Stimulated activated CD4-positive, alpha-beta T cell treated with anti-CD3 and anti-CD28 coated beads, Interleukin-4, amount 100 ng/mL, for 1 hour (primary cell): ENCODE measurements around the gene B3GLCT.
"Not testable (repeated sequence)": the region's sequence is repeated elsewhere in the genome, so short reads cannot be mapped to it uniquely, and the experiment has no call there.

Experiments used
- DNase-seq: peaks from one replicate; pipeline ENCODE4 v3.0.0-alpha.2; 2020

The B3GLCT gene

DNA sequence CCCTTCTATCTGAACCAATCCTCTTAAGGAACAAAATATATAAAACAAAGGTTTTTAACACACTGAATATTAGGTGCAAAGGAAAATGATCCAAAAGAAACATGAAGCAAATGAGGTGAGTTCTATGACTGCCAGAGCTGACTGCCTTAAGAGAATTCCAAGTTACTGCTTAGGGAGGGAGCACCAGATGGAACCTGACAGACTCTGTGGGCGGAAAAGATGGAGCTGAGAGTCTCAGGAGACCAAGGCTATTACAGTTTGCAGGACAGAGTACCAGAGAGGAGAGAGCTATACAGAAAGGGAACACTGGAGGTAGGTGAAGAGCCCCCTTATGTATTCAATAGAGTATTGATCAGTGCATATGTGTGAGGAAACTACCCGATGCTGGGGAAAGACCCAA, 87.2 kb downstream of the B3GLCT start:
- DNase-seq, result no peak

DNA sequence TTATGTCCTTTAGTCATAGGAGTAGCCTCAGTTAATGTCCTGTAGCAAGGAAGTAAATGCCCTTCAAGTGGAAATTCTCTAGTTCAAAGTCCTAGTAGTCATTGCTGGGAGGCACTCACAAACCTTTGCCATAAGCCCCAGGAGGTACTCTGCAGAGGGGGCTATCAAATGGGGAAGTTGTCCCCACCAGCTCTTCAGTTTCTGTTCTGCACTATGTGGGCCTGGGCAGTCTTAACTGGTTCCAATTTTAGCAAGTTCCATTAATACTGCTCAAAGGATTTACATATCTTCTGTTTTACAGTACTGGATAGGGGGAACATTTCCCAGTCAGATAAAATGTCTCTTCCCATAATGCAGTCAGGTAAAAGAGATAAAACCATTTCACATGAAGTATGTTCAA, 101.3 kb downstream of the B3GLCT start:
- DNase-seq, result no peak

DNA sequence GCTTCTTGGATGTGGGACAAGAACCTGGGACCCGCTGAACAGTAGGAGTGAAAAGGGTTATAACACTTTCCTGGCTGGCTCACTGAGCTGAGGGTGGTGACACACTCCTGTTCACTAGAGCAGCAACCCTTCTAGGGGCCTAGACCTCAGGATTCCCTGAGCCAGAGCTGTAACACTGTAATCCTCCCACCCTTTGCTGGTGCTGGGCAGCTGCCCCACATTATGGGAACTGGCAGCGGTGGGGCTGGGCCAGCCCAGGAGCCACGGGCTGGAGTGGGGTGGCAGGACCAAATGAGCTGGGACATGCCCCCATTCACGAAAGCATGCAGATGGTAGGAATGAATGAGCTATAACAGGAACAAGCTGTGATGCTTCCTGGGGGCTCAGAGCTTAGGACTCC, 110.6 kb downstream of the B3GLCT start:
- no peak for DNase-seq

DNA sequence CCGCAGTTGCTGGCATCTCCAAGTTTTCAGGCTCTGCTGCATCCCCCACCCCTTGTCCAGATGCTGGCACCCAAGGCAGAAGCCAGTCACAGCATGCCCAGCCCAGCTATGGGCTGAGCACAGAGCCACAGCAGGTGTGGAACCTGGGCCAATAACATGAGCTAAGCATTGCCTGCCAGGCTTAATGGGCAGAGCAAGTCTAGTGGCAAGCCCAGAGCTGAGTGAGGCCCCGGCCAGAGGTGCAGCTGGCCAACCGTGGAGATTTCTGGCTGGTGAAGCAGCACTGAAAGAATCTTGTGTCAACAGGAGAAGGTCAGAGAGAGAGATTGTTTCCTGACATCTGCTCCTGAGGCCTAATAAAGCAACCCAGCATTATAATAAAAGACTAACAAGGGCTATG, 111.0 kb downstream of the B3GLCT start:
- DNase-seq, result no peak

DNA sequence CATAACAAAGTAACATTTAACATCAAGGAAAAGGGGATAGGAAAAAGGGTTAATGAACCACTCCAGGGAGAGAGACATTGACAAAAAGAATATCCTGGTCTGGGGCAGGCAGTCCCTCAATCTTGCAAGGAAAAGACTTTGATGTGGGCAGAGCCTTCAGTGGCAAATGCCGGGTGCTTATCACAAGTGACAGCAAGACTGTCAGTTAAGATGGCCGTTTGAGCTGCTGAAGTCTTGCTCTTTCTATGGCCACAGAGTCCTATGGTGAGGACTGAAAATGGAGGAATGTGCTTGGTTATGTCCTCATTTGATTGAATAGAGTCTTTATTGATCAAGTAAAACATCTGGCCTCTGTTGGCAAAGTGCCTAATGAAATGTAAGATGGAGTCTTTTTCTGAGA, 112.1 kb downstream of the B3GLCT start:
- DNase-seq, result no peak

DNA sequence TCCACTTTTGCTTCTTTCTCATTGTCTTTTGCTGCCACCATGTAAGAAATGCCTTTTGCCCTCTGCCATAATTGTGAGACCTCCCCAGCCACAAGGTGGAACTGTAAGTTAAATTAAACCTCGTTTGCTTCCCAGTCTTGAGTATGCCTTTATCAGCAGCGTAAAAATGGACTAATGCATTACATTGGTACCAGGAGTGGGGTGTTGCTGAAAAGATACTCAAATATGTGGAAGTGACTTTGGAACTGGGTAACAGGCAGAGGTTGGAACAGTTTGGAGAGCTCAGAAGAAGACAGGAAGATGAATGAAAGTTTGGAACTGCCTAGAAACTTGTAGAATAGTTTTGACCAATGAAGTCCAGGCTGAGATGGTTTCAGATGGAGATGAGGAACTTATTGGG, 115.2 kb downstream of the B3GLCT start:
- DNase-seq, result no peak

DNA sequence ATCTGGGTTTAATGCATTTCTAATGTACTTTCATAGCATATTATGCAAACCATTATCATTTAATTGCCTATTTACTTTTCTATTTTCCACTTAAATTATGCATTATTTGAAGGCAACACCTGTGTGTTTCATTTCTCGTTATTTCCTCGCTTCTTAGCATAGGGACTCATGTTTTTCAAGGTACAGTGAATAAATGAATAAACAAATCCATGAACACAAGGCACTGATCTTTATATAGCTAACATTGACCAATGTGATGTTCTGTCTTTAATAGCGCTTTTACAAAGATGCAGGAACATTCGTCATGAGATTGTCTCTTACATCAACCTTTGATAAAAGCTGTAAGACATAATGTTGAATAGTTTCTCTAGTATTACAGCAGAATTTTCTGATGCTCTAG, 121.2 kb downstream of the B3GLCT start:
- no peak for DNase-seq

DNA sequence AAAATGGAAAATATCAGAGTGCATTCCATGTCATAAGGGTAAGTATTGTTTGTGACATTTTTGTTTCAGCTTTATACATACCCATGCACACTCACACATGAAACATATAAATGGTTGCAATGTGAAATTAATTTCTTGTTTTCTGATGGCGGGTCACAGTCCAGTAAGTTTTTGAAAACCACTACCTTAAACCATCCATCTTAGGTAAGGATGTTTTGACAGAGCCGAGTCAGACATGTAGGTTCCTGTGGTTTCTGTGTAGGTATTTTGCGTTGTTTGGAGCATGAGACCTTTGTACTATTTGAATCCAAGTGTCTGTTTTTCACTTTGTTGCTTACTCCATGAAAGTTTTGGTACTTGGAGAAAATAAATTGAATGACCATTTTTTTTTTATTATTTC, 121.7 kb downstream of the B3GLCT start:
- no peak for DNase-seq

DNA sequence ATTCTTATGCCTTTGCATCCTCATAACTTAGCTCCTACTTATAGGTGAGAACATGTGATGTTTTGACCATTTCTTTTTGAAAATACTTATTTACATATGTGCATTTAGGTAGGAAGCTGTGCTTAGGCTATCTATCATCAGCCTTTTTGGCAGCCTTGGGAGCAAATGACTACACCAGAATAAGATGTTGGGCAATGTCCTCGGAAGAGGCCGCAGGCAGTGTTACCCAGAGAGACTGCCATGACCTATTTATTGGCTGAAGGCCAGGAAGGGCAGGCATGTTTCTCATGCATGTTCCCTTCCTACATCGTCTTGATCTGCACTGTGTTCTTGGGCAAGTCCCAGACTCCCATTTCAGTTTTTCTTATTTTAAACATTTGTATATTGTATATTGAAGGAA, 122.3 kb downstream of the B3GLCT start:
- DNase-seq, result no peak

DNA sequence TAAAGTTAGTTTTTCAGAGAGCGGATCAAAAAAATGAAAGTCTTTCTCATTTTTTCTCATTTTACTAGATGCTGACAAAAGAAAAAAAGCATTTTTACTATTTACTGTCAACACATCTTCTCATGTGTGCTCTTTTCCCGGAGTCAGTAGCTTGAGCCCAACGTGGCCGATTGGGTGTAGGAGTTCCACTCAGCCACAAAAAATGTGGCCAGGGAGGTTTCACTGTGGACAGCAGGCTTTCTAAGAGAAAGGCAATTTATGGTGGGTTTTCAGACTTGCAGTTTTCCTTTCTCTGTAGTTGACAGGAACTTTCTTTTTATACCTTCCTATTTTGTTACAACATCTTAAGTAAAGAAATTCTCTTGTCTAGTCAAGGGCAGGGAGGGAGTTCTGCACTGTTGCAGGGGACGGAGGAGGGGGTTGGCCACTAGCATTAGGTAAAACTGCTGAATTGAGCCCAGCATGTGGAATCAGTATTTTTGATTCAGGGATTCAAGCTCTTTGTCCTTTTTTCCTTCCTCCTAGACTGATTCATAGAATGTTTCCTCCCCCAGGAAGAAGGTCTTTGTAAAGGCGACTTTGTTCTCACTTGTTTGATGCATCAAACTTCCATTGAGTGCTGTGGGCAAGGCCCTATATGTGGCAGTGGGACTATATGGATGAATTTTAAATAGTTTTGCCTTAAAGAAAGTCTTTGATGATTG, 123.1 kb downstream of the B3GLCT start:
- no peak for DNase-seq

DNA sequence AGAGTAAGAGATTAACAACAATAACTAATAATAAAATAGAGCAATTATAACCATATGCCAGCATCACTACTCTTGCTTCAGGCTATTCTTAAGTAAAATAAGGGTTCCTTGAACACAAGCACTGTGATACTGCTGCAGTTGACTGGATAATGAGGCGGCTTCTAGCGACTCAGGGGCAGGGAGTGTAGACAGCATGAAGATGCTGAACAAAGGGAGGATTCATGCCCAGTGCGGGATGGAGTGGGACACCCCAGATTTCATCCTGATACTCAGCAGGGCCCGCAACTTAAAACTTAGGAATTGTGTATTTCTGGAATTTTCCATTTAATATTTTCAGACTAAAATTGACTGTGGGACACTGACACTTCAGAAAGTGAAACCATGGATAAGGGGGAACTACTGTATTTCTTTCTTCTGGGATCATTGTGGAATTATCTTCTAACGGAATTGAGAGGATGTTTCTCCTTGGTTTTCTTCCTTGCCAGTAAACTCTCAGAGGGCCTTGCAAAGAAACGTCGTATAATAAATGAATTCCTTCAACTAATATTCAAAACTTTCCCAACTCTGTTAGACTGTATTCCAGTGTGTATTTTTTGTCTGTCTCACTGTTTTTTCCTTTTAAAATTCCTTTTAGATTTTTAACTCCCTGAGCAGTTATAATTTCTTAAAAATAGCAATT, 127.5 kb downstream of the B3GLCT start:
- DNase-seq, result no peak

DNA sequence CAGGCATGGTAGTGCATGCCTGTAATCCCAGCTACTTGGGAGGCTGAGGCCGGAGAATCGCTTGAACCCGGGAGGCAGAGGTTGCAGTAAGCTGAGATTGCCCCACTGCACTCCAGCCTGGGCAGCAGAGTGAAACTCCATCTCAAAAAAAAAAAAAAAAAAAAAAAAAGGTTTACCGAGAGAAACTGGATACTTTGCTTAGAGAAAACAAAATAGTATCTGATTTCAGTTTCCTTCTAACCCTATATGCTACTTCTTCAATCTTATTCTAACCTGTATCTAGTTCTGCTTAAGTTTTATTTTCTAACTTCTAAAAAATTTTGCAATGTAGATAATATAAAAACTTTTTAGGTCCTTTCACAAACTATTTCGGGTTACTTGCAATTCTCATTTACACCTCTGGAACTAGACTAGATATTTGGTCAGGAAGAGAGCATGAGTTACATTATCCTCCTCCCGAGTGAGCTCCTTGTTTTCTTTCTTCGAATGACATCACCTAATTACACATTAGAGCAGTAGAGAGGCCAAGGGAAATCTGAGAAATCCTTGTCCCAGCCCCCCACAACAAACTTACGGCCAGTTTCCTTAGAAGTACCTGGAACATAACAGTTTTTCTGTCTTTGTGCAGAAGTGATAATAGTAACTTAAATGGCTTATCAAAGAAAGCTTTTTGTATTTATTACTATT, 128.9 kb downstream of the B3GLCT start:
- no peak for DNase-seq

DNA sequence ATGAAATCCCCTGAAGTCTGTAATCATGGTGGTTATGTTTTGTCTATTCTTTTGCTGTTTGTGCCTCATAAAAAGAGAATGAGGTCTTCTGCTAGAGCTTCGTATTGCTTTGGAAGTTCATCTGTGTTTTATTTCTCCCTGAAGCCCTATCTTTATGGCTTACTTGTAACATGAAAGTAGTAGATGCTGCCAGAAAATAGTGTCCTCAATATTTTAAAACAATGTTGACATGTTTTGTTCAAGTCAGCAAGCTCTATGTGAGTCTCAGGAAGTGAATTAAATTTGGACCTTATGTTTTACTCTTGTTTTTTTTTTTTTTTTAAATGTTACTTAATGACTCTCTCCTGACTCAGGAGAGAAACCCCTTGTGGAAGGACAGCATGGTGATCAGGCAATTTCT, 130.5 kb downstream of the B3GLCT start:
- DNase-seq, result no peak

DNA sequence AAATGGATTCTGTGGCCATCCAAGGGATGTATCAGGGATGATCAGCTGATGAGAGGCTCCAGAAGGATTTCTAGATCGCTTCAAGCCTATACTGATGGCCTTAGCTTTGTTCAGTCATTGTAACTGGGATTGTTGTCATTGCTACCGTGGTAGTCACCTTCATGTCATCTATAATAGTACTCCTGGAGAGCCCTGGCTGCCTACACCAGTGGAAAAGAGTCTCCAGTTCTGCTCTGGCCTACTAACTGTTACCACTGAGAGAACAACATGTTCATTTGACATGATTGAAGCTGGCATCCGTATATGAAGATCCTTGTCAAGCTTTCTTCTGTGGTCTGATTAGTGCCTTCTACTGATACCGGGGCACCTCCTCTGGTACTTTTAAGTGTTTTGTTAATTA, 131.3 kb downstream of the B3GLCT start:
- DNase-seq, result no peak

DNA sequence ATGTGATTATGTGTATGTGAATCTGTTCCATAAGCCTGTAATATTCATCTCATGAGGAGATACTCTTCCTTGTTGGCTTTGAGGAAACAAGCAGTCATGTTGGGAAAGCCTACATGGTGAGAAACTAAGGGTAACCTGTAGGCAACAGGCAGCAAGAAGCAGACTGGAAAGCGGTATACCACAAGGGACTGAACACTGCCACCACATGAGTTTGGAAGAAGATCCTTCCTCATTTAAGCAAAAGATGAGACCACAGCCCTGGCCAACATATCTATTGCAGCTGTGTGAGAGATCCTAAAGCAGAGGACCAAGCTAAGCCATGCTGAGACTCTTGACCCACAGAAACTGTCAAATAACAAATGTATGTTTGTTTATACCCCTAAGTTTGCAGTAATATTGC, 134.8 kb downstream of the B3GLCT start:
- DNase-seq, result no peak

DNA sequence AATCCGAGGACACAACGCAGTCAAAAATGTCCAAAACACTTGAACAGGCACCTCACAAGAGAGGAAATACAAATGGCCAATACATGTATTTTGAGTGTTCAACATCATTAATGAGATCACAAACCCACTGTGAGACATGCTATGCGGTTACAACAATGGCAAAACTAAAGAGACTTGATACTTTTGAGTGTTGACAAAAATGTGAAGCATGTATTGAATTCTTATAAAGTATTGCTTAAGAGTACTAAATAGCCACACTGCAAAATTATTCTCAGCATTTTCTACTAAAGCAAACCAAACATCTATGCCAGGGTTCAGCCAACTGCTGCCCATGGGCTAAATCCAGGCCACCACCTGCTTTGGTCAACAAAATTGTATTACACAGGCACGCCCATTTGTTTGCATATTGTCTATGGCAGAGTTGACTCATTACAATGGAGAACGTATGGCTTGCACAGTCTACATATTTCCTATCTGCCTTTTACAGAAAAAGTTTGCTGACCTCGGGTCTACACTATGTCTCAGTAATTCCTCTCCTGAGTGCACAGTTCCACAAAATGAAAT, 135.3 kb downstream of the B3GLCT start:
- no peak for DNase-seq

DNA sequence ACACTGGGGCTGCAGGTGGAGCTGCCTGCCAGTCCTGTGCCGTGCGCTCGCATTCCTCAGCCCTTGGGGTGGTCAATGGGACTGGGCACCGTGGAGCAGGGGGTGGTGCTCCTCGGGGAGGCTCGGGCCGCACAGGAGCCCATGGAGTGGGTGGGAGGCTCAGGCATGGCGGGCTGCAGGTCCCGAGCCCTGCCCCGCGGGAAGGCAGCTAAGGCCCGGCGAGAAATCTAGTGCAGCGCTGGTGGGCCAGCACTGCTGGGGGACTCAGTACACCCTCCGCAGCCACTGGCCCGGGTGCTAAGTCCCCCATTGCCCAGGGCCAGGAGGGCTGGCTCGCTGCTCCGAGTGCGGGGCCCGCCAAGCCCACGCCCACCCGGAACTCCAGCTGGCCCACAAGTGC, 139.8 kb downstream of the B3GLCT start:
- not testable (repeated sequence) for DNase-seq

DNA sequence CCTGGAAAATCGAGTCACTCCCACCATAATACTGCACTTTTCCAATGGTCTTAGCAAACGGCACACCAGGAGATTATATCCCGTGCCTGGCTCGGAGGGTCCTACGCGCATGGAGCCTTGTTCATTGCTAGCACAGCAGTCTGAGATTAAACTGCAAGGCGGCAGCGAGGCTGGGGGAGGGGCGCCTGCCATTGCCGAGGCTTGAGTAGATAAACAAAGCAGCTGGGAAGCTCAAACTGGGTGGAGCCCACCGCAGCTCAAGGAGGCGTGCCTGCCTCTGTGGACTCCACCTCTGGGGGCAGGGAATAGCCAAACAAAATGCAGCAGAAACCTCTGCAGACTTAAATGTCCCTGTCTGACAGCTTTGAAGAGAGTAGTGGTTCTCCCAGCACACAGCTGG, 141.1 kb downstream of the B3GLCT start:
- not testable (repeated sequence) for DNase-seq

DNA sequence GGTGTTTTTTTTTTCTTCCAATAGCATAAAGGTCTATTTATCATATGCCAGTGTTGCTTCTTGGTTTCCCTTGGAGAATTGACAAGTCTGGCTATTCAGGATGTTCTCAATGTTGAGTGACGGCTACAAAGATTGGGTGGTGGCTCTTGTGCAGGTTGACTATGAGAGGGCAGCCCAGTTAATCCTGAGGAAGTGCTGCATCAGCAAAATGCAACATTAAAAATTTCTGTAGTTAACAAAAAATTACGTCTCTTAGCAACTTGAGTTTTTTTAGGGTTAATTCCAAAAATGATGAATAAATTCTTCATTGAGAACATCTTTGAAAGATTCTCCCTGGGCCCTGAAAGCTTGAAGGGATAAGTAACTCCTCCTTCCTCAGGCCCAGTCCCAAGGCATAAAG, 147.1 kb downstream of the B3GLCT start:
- no peak for DNase-seq

DNA sequence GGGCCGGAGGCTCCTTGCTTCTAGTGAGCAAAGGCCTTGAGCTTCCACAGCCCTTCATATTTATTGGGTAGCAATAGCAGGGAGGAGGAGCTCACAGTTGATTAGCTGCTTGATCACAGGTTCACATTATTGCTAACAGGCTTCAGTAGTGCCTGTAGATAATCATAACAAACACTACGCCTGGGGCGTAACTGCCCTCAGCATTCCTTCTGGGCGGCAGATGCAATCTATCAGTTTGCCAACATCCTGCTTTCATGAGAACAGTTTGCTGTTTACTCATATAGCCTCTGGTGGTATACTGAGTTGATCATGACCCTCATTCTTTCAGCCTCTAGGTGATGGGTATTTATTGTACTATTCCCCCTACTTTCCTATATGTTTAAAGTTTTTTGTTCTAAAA, 149.4 kb downstream of the B3GLCT start:
- DNase-seq, result no peak

DNA sequence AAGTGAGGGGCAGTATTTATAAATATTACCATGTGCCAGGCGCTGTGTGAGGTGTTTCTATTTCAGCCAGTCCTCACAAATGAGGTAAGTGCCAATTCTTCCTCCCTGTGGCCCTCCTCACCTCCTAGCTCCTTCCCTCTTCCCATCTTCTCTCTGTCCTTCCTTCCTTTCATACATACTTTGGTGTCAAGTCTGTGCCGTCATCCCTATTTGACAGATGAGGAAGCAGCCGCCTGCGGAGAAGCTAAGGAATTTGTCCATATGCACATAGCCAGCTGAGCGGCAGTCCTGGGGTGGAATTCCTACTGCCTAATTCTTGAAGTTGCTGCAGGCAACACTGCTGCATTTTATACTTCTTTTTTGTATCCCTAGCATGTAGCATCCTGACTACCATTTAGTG, 150.8 kb downstream of the B3GLCT start:
- DNase-seq, result no peak

DNA sequence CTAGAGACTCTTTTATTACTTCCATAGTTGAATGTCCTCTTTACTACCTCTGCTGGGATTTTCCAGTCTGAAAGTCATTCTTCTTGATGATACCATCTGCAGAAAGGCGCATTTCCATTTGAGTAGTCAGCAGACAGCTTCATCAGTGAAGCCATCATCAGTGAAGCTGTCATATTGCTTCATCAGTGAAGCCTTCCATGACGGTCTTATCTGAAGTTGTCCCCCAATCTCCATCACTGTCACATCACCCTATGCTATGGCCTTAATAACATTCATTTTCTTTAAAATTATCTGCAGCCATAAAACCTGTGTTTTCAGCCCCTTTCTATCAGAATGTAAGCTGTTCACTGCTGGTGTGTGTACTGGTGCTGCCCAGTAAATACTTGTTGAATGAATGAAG, 151.6 kb downstream of the B3GLCT start:
- no peak for DNase-seq

DNA sequence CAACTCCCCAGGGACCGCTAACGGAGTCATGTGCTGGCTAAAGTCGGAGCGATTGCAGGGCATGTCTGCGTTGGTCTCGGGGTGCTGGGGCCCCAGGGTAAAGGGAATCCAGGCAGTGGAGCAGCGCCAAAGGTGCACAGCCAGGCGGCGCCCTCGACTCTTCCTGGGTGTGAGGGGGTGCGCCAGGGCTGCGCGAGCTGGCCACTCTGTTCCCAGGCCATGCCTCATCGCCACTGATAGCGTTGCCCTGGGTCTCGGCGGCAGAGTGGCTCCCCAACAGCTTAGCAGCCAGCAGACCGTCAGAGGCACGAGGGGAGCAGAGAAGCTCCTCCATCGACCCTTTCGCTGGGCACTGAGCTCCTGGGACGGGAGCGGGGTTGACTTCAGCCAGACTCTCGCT, 152.7 kb downstream of the B3GLCT start:
- no peak for DNase-seq

DNA sequence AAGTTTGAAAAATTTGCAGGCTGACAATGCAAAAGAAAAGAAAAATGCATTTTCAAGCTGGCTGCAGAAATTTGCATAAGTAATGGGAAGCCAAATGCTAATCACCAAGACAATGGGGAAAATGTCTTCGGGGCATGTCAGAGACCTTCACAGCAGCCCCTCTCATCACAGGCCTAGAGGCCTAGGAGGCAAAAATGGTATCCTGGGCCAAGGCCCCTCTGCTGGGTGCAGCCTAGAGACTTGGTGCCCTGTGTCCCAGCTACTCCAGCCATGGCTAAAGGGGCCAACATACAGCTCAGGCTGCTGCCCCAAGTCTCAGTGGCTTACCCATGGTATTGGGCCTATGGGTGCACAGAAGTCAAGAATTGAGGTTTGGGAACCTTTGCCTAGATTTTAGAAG, 155.2 kb downstream of the B3GLCT start:
- DNase-seq, result no peak
